Immature natural killer cell (primary cell): ENCODE results near the gene S100PBP. TPM values are rescaled to one million over a fixed set of nuclear protein-coding genes. Genes with fewer than 3 reads are reported as not detected.

Experiments
- DNase-seq, 3 donors: peaks; one replicate each; pipeline ENCODE4 v3.0.0; 2022; ENCODE audit warnings: mixed read lengths in 1 of 3
- H3K27ac Mint-ChIP-seq, 6 donors: one replicate each; pipeline ENCODE4 v1.8.0; 2020; ENCODE audit warnings: mixed read lengths in 6 of 6, mild to moderate bottlenecking in 5 of 6, inconsistent platforms in 4 of 6, moderate library complexity in 3 of 6
- H3K27me3 Mint-ChIP-seq, 3 donors: one replicate each; pipeline ENCODE4 v1.8.0; 2020 to 2021; ENCODE audit warnings: low read depth in 3 of 3, mild to moderate bottlenecking in 3 of 3, mixed read lengths in 3 of 3, moderate library complexity in 3 of 3, inconsistent platforms in 1 of 3
- H3K36me3 Mint-ChIP-seq, 3 donors: one replicate each; pipeline ENCODE4 v1.8.0; 2020; ENCODE audit warnings: mixed read lengths in 3 of 3, inconsistent platforms in 2 of 3, mild to moderate bottlenecking in 2 of 3
- H3K4me1 Mint-ChIP-seq, 2 donors: one replicate each; pipeline ENCODE4 v1.8.0; 2020; ENCODE audit warnings: inconsistent platforms in 2 of 2, mild to moderate bottlenecking in 2 of 2, mixed read lengths in 2 of 2, moderate library complexity in 1 of 2
- H3K4me3 Mint-ChIP-seq, 5 donors: one replicate each; pipeline ENCODE4 v1.8.0; 2020; ENCODE audit warnings: mild to moderate bottlenecking in 5 of 5, mixed read lengths in 5 of 5, inconsistent platforms in 3 of 5, moderate library complexity in 3 of 5
- H3K9me3 Mint-ChIP-seq, 6 donors: one replicate each; pipeline ENCODE4 v1.8.0; 2020; ENCODE audit warnings: mild to moderate bottlenecking in 6 of 6, mixed read lengths in 6 of 6, inconsistent platforms in 4 of 6, moderate library complexity in 3 of 6
- polyA plus RNA-seq, 3 donors: library from polyadenylated mRNA; unstranded; fragments of 300-500 nt; fragmentation: Illumina TruSeq; gene quantifications; one replicate each; pipeline ENCODE4 v1.2.3, GENCODE V29; 2021

Gene S100PBP
- polyA plus RNA-seq, 3 donors from 2014 or later, result 9.9 to 21.4 (median 15.8) TPM

GRCh38 chr1:32817815-32818786 lies 648 bp downstream of the S100PBP start:
- Mint-ChIP-seq H3K9me3 (no peaks in the 10 kb centered on the region), H3K4me1 (peaks cover 71 to 84% of the 10 kb centered on the region in 2 donors), H3K4me3 (peak overlapping the region; percentile 88 to 99 (median 96)), H3K27me3 (peaks cover 2 to 7% (median 6%) of the 10 kb centered on the region in 3 donors), H3K27ac (peak overlapping the region; percentile 81 to 96 (median 94)), H3K36me3 (peaks cover 8 to 14% (median 10%) of the 10 kb centered on the region in 3 donors)
- DNase-seq, result peak in 1 of 3 donors; percentile 7

GRCh38 chr1:32818804-32819541 lies 1.5 kb downstream of the S100PBP start:
- Mint-ChIP-seq H3K9me3 (no peaks in the 10 kb centered on the region), H3K27me3 (peaks cover 0 to 7% (median 6%) of the 10 kb centered on the region in 3 donors), H3K4me3 (peak overlapping the region; percentile 88 to 99 (median 96)), H3K36me3 (peaks cover 3 to 7% (median 3%) of the 10 kb centered on the region in 3 donors), H3K4me1 (peaks cover 67 to 82% of the 10 kb centered on the region in 2 donors), H3K27ac (peak overlapping the region; percentile 79 to 94 (median 84))
- DNase-seq, result peak; percentile 50 to 58 (median 51)

GRCh38 chr1:32825181-32825580 lies 7.7 kb downstream of the S100PBP start:
- Mint-ChIP-seq H3K27ac (peak overlapping the region in 1 of 6 donors; percentile 6), H3K36me3 (peaks cover 19 to 37% (median 32%) of the 10 kb centered on the region in 3 donors), H3K4me3 (no peak overlapping the region), H3K4me1 (peaks cover 22 to 66% of the 10 kb centered on the region in 2 donors), H3K27me3 (peaks cover 0 to 3% (median 0%) of the 10 kb centered on the region in 3 donors), H3K9me3 (no peaks in the 10 kb centered on the region)
- no peak for DNase-seq

GRCh38 chr1:32828341-32828740 lies 10.9 kb downstream of the S100PBP start:
- Mint-ChIP-seq H3K4me1 (peaks cover 4 to 54% of the 10 kb centered on the region in 2 donors), H3K9me3 (no peaks in the 10 kb centered on the region), H3K4me3 (no peak overlapping the region), H3K27ac (no peak overlapping the region), H3K36me3 (peaks cover 32 to 62% (median 38%) of the 10 kb centered on the region in 3 donors), H3K27me3 (no peaks in the 10 kb centered on the region)
- DNase-seq, result no peak

GRCh38 chr1:32830092-32830852 lies 12.8 kb downstream of the S100PBP start:
- Mint-ChIP-seq H3K9me3 (no peaks in the 10 kb centered on the region), H3K36me3 (peaks cover 36 to 74% (median 39%) of the 10 kb centered on the region in 3 donors), H3K27me3 (no peaks in the 10 kb centered on the region), H3K4me3 (no peak overlapping the region), H3K27ac (peak overlapping the region in 4 of 6 donors; percentile 18 to 66 (median 26)), H3K4me1 (peaks cover under 1 to 49% of the 10 kb centered on the region in 2 donors)
- no peak for DNase-seq

GRCh38 chr1:32831878-32832277 lies 14.4 kb downstream of the S100PBP start:
- Mint-ChIP-seq H3K4me3 (no peak overlapping the region), H3K27me3 (no peaks in the 10 kb centered on the region), H3K9me3 (no peaks in the 10 kb centered on the region), H3K36me3 (peaks cover 34 to 74% (median 40%) of the 10 kb centered on the region in 3 donors), H3K27ac (peak overlapping the region in 5 of 6 donors; percentile 2 to 61 (median 49)), H3K4me1 (peaks cover 7 to 41% of the 10 kb centered on the region in 2 donors)
- no peak for DNase-seq

GRCh38 chr1:32848354-32849063 lies 31.1 kb downstream of the S100PBP start:
- Mint-ChIP-seq H3K4me1 (no peaks in the 10 kb centered on the region), H3K27me3 (no peaks in the 10 kb centered on the region), H3K27ac (peak overlapping the region in 3 of 6 donors; percentile 17 to 34 (median 32)), H3K4me3 (no peak overlapping the region), H3K36me3 (peaks cover 10 to 31% (median 24%) of the 10 kb centered on the region in 3 donors), H3K9me3 (no peaks in the 10 kb centered on the region)
- no peak for DNase-seq

- Mint-ChIP-seq H3K36me3 (peaks cover 22 to 56% (median 31%) of the 10 kb centered on the region in 3 donors), H3K27me3 (no peaks in the 10 kb centered on the region), H3K4me3 (no peak overlapping the region), H3K9me3 (no peaks in the 10 kb centered on the region), H3K4me1 (no peaks in the 10 kb centered on the region), H3K27ac (no peak overlapping the region)
- no peak for DNase-seq
These were observed 38.6 kb downstream of the S100PBP start for GRCh38 chr1:32855861-32856617.

GRCh38 chr1:32858136-32858535 lies 40.7 kb downstream of the S100PBP start:
- Mint-ChIP-seq H3K36me3 (peaks cover 22 to 62% (median 26%) of the 10 kb centered on the region in 3 donors), H3K9me3 (no peaks in the 10 kb centered on the region), H3K27me3 (no peaks in the 10 kb centered on the region), H3K27ac (peak overlapping the region in 2 of 6 donors; percentile 14 to 55), H3K4me3 (no peak overlapping the region), H3K4me1 (peaks cover 0 to 7% of the 10 kb centered on the region in 2 donors)
- no peak for DNase-seq

GRCh38 chr1:32858791-32859190 lies 41.3 kb downstream of the S100PBP start:
- H3K9me3 Mint-ChIP-seq, result no peaks in the 10 kb centered on the region
- peaks cover 22 to 62% (median 26%) of the 10 kb centered on the region in 3 donors for H3K36me3 Mint-ChIP-seq
- H3K4me3 Mint-ChIP-seq, result no peak overlapping the region
- peaks cover 0 to 7% of the 10 kb centered on the region in 2 donors for H3K4me1 Mint-ChIP-seq
- DNase-seq, result no peak
- H3K27me3 Mint-ChIP-seq, result no peaks in the 10 kb centered on the region
- peak overlapping the region in 1 of 6 donors; percentile 29 for H3K27ac Mint-ChIP-seq

- Mint-ChIP-seq H3K36me3 (peaks cover 13 to 51% (median 16%) of the 10 kb centered on the region in 3 donors), H3K27me3 (no peaks in the 10 kb centered on the region), H3K27ac (no peak overlapping the region), H3K9me3 (no peaks in the 10 kb centered on the region), H3K4me1 (peaks cover 0 to 7% of the 10 kb centered on the region in 2 donors), H3K4me3 (no peak overlapping the region)
- no peak for DNase-seq
These were observed 42.5 kb downstream of the S100PBP start for GRCh38 chr1:32859915-32860314.

GRCh38 chr1:32860566-32860965 lies 43.1 kb downstream of the S100PBP start:
- H3K4me3 Mint-ChIP-seq, result no peak overlapping the region
- peaks cover 0 to 7% of the 10 kb centered on the region in 2 donors for H3K4me1 Mint-ChIP-seq
- H3K27me3 Mint-ChIP-seq, result no peaks in the 10 kb centered on the region
- no peaks in the 10 kb centered on the region for H3K9me3 Mint-ChIP-seq
- H3K36me3 Mint-ChIP-seq, result peaks cover 12 to 45% (median 15%) of the 10 kb centered on the region in 3 donors
- H3K27ac Mint-ChIP-seq, result peak overlapping the region in 2 of 6 donors; percentile 42 to 43
- no peak for DNase-seq
